Measurements from ENCODE around the gene CACNA1A. TPM values are rescaled to one million over a fixed set of nuclear protein-coding genes. Genes with fewer than 3 reads are reported as not detected.
"Not testable (repeated sequence)": the region's sequence is repeated elsewhere in the genome, so short reads cannot be mapped to it uniquely, and the experiment has no call there.

Gene CACNA1A
- total RNA-seq, 1 donor from 2014 or later: 0.25 TPM

DNA sequence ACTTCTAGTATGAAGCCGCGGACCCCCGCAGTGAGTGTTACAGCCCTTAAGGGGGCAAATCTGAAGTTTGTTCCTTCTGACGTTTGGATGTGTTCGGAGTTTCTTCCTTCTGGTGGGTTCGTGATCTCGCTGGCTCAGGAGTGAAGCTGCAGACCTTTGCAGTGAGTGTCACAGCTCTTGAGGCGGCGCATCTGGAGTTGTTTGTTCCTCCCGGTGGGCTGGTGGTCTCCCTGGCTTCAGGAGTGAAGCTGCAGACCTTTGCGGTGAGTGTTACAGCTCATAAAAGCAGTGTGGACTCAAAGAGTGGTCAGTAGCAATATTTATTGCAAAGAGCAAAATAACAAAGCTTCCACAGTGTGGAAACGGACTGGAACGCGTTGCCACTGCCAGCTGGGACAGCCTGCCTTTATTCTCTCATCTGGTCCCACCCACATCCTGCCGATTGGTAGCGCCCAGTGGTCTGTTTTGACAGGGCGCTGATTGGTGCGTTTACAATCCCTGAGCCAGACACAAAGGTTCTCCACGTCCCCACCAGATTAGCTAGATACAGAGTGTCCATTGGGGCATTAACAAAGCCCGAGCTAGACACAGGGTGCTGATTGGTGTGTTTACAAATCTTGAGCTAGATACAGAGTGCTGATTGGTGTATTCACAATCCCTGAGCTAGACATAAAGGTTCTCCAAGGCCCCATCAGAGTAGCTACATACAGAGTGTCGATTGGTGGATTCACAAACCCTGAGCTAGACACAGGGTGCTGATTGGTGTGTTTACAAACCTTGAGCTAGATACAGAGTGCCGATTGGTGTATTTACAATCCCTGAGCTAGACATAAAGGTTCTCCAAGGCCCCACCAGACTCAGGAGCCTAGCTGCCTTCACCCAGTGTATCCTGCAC is 320.3 kb downstream of the CACNA1A start:
- H3K4me1 Mint-ChIP-seq (ENCODE audit: low read depth): peaks cover 14% of the 10 kb centered on the region
- H3K4me3 Mint-ChIP-seq (ENCODE audit: low read depth); H3K9me3 Mint-ChIP-seq; H3K27me3 Mint-ChIP-seq (ENCODE audit: low read depth); intact Hi-C loops (cut with micrococcal nuclease); H3K36me3 Mint-ChIP-seq (ENCODE audit: low read depth); DNase-seq (ENCODE audit: low spot score); H3K27ac Mint-ChIP-seq: not testable (repeated sequence)

DNA sequence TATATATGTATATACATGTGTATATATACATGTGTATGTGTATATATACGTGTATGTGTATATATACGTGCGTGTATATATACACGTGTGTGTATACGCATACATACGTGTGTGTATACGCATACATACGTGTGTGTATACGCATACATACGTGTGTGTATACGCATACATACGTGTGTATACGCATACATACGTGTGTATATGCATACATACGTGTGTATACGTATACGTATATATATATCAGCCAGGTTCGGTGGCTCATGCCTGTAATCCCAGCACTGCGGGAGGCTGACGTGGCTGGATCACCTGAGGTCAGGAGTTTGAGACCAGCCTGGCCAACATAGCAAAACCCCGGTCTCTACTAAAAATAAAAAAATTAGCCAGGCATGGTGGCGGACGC is 321.4 kb downstream of the CACNA1A start:
- peaks cover 18% of the 10 kb centered on the region for H3K4me1 Mint-ChIP-seq (ENCODE audit: low read depth)
- H3K4me3 Mint-ChIP-seq (ENCODE audit: low read depth); H3K9me3 Mint-ChIP-seq; DNase-seq (ENCODE audit: low spot score); intact Hi-C loops (cut with micrococcal nuclease); H3K36me3 Mint-ChIP-seq (ENCODE audit: low read depth); H3K27me3 Mint-ChIP-seq (ENCODE audit: low read depth); H3K27ac Mint-ChIP-seq: not testable (repeated sequence)

DNA sequence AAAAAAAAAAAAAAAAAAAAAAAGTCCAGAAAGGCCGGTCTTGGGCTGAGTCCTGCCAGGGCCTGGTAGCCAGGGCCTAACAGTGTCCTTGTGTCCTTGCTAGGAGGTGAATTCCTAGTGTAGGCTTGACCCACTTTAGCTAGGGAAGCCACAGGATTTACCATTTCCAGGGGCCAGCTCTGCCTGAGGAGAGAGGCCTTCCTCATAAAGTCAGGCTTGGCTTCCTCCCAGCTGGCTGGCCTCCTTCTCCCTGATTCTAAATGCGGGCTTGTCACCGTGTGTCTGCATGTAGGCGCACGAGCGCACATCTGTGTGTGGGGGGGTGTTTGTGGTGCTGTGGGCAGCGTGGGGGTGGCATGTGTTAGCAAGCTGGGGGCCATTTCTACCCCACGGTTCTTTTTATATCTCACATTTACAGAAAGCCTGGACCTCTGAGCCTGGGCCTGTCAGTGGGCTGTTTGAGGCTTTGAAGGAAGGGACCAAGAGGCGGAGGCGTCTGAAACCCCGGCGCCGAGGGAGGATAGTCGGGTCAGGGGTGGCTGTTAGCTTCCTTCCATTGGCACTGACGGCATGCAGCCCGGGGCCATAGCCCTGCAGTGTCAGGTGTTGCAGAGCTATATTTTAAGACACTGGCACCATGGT is 324.4 kb downstream of the CACNA1A start:
- no peak for DNase-seq (ENCODE audit: low spot score)
- H3K9me3 Mint-ChIP-seq: no peaks in the 10 kb centered on the region
- H3K4me1 Mint-ChIP-seq (ENCODE audit: low read depth): peaks cover 14% of the 10 kb centered on the region
- peak overlapping the region; percentile 48 for H3K27ac Mint-ChIP-seq
- H3K27me3 Mint-ChIP-seq (ENCODE audit: low read depth): no peaks in the 10 kb centered on the region
- no peaks in the 10 kb centered on the region for H3K36me3 Mint-ChIP-seq (ENCODE audit: low read depth)
- intact Hi-C loops (cut with micrococcal nuclease): no loop called here
- H3K4me3 Mint-ChIP-seq (ENCODE audit: low read depth): no peak overlapping the region

DNA sequence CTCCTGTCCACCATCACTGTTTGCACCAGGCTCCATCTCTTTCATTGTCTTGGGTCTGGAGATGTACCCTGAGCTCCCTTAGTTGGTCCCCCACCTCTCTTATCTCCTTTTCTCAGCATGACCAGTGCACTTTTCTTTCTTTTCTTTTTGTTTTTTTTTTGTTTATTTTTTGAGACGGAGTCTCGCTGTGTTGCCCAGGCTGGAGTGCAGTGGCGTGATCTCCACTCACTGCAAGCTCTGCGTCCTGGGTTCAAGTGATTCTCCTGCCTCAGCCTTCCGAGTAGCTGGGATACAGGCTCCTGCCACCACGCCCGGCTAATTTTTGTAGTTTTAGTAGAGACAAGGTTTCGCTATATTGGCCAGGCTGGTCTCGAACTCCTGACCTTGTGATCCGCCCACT is 328.0 kb downstream of the CACNA1A start:
- H3K4me1 Mint-ChIP-seq (ENCODE audit: low read depth): peaks cover 12% of the 10 kb centered on the region
- H3K27ac Mint-ChIP-seq; intact Hi-C loops (cut with micrococcal nuclease); H3K4me3 Mint-ChIP-seq (ENCODE audit: low read depth); H3K9me3 Mint-ChIP-seq; DNase-seq (ENCODE audit: low spot score); H3K36me3 Mint-ChIP-seq (ENCODE audit: low read depth); H3K27me3 Mint-ChIP-seq (ENCODE audit: low read depth): not testable (repeated sequence)

DNA sequence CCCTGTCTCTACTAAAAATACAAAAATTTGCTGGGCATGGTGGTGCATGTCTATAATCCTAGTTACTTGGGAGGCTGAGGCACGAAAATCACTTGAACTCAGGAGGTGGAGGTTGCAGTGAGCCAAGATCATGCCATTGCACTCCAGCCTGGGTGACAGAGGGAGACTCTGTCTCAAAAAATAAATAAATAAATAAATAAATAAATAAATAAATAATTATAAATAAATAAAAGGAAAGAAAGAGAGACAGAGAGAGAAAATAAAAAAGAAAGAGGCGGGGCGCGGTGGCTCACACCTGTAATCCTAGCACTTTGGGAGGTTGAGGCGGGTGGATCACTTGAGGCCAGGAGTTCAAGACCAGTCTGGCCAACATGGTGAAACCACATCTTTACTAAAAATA is 328.7 kb downstream of the CACNA1A start:
- H3K9me3 Mint-ChIP-seq; DNase-seq (ENCODE audit: low spot score); intact Hi-C loops (cut with micrococcal nuclease); H3K36me3 Mint-ChIP-seq (ENCODE audit: low read depth); H3K27me3 Mint-ChIP-seq (ENCODE audit: low read depth); H3K4me3 Mint-ChIP-seq (ENCODE audit: low read depth); H3K27ac Mint-ChIP-seq: not testable (repeated sequence)
- peaks cover 18% of the 10 kb centered on the region for H3K4me1 Mint-ChIP-seq (ENCODE audit: low read depth)

DNA sequence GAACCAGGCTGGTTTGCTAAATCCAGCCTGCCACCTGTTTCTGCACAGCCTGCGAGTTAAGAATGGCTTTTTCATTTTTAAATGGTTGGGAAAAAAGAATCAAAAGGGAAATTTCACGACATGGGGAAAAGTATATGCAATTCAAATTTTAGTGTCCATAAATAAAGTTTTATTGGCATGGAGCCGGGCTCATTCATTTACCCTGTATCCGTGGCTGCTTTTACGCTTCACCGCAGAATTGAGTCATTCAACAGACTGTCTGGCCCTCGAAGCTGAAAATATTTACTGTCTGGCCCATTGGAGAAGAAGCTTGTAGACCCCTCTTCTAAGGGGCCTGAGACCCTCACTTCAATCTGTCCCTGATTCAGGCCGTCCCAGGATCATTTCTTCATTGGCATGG is 329.9 kb downstream of the CACNA1A start:
- H3K4me3 Mint-ChIP-seq (ENCODE audit: low read depth): no peak overlapping the region
- H3K27me3 Mint-ChIP-seq (ENCODE audit: low read depth): no peaks in the 10 kb centered on the region
- no peak for DNase-seq (ENCODE audit: low spot score)
- H3K36me3 Mint-ChIP-seq (ENCODE audit: low read depth): peaks cover 4% of the 10 kb centered on the region
- no peak overlapping the region for H3K27ac Mint-ChIP-seq
- intact Hi-C loops (cut with micrococcal nuclease): no loop called here
- H3K4me1 Mint-ChIP-seq (ENCODE audit: low read depth): peaks cover 20% of the 10 kb centered on the region
- no peaks in the 10 kb centered on the region for H3K9me3 Mint-ChIP-seq

DNA sequence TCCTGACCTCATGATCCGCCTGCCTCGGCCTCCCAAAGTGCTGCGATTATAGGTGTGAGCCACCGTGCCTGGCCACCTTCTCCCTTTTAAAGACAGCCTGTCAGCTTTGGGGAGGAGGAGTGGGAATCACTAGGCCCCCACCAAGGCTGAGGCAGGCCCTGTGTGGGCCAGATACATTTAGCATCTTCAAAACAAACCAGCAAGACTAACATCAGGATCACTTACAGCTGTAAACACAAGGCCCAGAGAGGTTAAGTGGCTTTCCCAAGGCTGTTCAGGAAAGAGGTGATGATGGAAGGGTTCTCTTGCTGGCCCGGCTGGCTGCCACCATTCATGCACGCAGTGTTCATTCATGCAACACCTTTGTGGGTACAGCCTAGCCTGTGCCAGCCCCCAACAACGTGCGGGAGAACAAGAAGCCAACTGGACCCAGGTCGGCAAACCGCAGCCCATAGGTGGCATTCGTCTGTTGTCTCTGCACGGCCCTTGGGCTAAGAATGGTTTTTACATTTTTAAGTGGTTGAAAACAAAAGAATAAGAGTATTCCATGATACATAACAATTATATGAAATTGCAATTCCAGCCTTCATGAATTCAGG is 333.0 kb downstream of the CACNA1A start:
- Mint-ChIP-seq H3K36me3 (ENCODE audit: low read depth) (peaks cover 4% of the 10 kb centered on the region), H3K4me1 (ENCODE audit: low read depth) (peaks cover 38% of the 10 kb centered on the region), H3K27me3 (ENCODE audit: low read depth) (no peaks in the 10 kb centered on the region), H3K27ac (peak overlapping the region; percentile 97), H3K4me3 (ENCODE audit: low read depth) (peak overlapping the region; percentile 80), H3K9me3 (no peaks in the 10 kb centered on the region)
- DNase-seq (ENCODE audit: low spot score): no peak
- intact Hi-C loops (cut with micrococcal nuclease): no loop called here

DNA sequence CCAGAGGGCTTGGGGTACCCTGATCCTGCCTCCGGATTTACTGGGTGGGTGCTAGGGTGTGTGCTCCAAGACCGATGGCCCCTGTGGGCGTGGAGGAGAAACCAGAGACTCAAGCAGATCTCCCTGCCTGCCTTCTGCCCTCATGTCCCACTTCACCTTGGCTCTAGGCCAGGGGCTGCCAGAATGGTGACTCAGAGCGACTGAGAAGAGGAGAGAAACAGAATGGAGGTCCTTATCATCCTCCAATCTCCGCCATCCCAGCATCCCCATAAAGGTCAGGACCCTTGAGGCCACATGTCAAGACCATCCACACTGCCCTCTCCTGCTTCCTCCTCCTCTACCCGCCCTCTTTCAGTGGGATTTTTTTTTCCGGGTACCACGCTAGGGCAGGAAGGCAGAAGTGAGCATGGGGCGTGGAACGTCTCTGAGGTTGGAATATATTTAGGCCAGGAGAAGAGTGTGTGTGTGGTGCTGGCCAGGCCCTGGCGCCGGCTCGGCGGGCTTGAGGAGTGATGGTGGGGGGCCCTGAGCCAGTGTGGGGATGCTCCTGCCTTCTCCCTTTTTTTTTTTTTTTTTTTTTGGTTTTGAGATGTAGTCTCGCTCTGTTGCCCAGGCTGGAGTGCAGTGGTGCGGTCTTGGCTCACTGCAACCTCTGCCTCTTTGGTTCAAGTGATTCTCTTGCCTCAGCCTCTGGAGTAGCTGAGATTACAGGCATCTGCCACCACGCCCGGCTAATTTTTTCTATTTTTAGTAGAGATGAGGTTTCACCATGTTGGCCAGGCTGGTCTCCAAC is 333.7 kb downstream of the CACNA1A start:
- H3K9me3 Mint-ChIP-seq: no peaks in the 10 kb centered on the region
- H3K27me3 Mint-ChIP-seq (ENCODE audit: low read depth): no peaks in the 10 kb centered on the region
- peak overlapping the region; percentile 80 for H3K4me3 Mint-ChIP-seq (ENCODE audit: low read depth)
- H3K4me1 Mint-ChIP-seq (ENCODE audit: low read depth): peaks cover 42% of the 10 kb centered on the region
- intact Hi-C loops (cut with micrococcal nuclease): no loop called here
- peak overlapping the region; percentile 97 for H3K27ac Mint-ChIP-seq
- peak; percentile 35 for DNase-seq (ENCODE audit: low spot score)
- peaks cover 4% of the 10 kb centered on the region for H3K36me3 Mint-ChIP-seq (ENCODE audit: low read depth)

DNA sequence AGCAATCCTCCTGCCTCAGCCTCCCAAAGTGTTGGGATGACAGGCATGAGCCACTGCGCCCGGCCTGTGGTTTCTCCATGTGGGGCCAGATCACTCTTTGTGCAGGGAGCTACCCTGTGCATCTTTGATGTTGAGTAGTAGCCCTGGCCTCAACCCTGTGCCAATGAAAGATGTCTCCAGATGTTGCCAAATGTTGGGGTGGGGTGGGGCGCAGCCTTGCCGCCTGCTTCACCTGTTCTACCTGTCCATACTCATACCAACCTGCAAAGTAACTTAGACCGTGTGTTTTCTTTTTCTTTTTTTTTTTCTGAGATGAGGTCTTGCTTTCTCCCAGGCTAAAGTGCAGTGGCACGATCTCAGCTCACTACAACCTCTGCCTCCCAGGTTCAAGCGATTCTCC is 335.1 kb downstream of the CACNA1A start:
- intact Hi-C loops (cut with micrococcal nuclease): no loop called here
- H3K4me3 Mint-ChIP-seq (ENCODE audit: low read depth): peak overlapping the region; percentile 51
- peaks cover 4% of the 10 kb centered on the region for H3K36me3 Mint-ChIP-seq (ENCODE audit: low read depth)
- peaks cover 51% of the 10 kb centered on the region for H3K4me1 Mint-ChIP-seq (ENCODE audit: low read depth)
- no peaks in the 10 kb centered on the region for H3K27me3 Mint-ChIP-seq (ENCODE audit: low read depth)
- peak overlapping the region; percentile 97 for H3K27ac Mint-ChIP-seq
- DNase-seq (ENCODE audit: low spot score): no peak
- H3K9me3 Mint-ChIP-seq: no peaks in the 10 kb centered on the region

DNA sequence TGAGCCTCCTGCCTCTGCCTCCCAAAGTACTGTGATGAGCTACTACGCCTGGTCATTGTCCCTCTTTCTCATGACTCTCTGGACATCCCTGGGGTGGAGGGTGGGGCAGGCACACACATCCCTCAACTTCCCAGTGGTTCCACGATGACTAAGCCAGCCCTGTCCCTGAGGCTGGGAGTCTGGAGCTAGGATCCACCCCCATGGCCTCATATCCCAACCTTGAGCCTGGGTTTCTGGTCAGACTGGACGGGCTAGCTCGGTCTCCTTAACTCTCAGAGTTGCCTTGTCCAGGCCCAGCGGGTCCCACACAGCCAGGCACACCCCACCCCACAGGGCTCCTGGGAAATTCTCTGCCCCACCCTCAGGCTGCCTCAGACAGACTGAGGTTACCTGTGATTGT is 336.5 kb downstream of the CACNA1A start:
- intact Hi-C loops (cut with micrococcal nuclease): loop anchor here (10.0 kb wide), 1 partner anchor 1345 kb away; the partner anchor contains the start of gene DNAJB1
- Mint-ChIP-seq H3K27me3 (ENCODE audit: low read depth) (no peaks in the 10 kb centered on the region), H3K27ac (peak overlapping the region; percentile 96), H3K36me3 (ENCODE audit: low read depth) (peaks cover 4% of the 10 kb centered on the region), H3K9me3 (no peaks in the 10 kb centered on the region), H3K4me1 (ENCODE audit: low read depth) (peaks cover 57% of the 10 kb centered on the region), H3K4me3 (ENCODE audit: low read depth) (no peak overlapping the region)
- DNase-seq (ENCODE audit: low spot score): no peak

DNA sequence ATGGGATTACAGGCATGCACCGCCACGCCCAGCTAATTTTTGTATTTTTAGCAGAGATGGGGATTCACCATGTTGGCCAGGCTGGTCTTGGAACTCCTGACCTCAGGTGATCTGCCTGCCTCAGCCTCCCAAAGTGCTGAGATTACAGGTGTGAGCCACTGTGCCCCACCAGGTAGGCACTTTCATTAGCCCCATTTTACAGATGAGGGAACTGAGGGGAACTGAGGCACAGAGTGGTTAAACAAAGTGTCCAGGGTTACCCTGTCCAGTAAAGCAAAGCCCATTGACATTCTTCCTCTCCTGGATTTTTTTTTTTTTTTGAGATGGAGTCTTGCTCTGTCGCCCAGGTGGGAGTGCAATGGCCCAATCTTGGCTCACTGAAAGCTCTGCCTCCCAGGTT is 340.1 kb downstream of the CACNA1A start:
- intact Hi-C loops (cut with micrococcal nuclease): loop anchor here (2.0 to 10.0 kb wide), 2 partner anchors 15 to 1349 kb away; partner anchors contain the start of genes DNAJB1, IER2 and STX10
- peak overlapping the region; percentile 62 for H3K27ac Mint-ChIP-seq

More for the DNA sequence above, 340.1 kb downstream of the CACNA1A start:
- H3K4me1 Mint-ChIP-seq (ENCODE audit: low read depth): peaks cover 59% of the 10 kb centered on the region
- not testable (repeated sequence) for H3K27me3 Mint-ChIP-seq (ENCODE audit: low read depth); H3K36me3 Mint-ChIP-seq (ENCODE audit: low read depth); H3K9me3 Mint-ChIP-seq; DNase-seq (ENCODE audit: low spot score)
- peak overlapping the region; percentile 2 for H3K4me3 Mint-ChIP-seq (ENCODE audit: low read depth)

Data from activated T-helper 2 cell treated with anti-CD3 and anti-CD28 coated beads, Interferon-gamma antibody, Interleukin-2, Interleukin-4, amounts not matched to agents 10 μg/mL and 5 μg/mL and 100 μg/mL, durations not matched to agents 14 hours and 24 hours and 36 hours (primary cell).